Neuronal stem cell (in vitro differentiated cells): Measurements from ENCODE around the gene PARN.

Source experiments
- DNase-seq: peaks from one replicate; pipeline ENCODE4 v3.0.0-alpha.2; 2013; ENCODE audit warnings: low spot score
- H2AFZ ChIP-seq: one replicate; pipeline ENCODE4 v1.6.1; 2013; ENCODE audit warnings: mild to moderate bottlenecking, low read length, inconsistent platforms
- H2AK5ac ChIP-seq: 2 replicates; pipeline ENCODE4 v1.6.1; 2013; ENCODE audit warnings: low read depth, mild to moderate bottlenecking, inconsistent platforms, low read length, moderate library complexity, mixed read lengths
- H2BK120ac ChIP-seq: 2 replicates; pipeline ENCODE4 v1.6.1; 2013; ENCODE audit warnings: low read depth, mild to moderate bottlenecking, inconsistent platforms, low read length, moderate library complexity, mixed read lengths
- H2BK12ac ChIP-seq: one replicate; pipeline ENCODE4 v1.6.1; 2013; ENCODE audit warnings: low read length, inconsistent platforms
- H2BK15ac ChIP-seq: 2 replicates; pipeline ENCODE4 v1.6.1; 2013; ENCODE audit warnings: mild to moderate bottlenecking, low read length, inconsistent platforms, mixed read lengths
- H2BK5ac ChIP-seq: one replicate; pipeline ENCODE4 v1.6.1; 2013; ENCODE audit warnings: inconsistent platforms, mild to moderate bottlenecking, low read length, moderate library complexity
- H3K14ac ChIP-seq: one replicate; pipeline ENCODE4 v1.6.1; 2013; ENCODE audit warnings: low read length, inconsistent platforms
- H3K18ac ChIP-seq: 2 replicates; pipeline ENCODE4 v1.6.1; 2013; ENCODE audit warnings: low read length, inconsistent platforms
- H3K23ac ChIP-seq: 2 replicates; pipeline ENCODE4 v1.6.1; 2013; ENCODE audit warnings: low read depth, mild to moderate bottlenecking, mixed read lengths, low read length, inconsistent platforms; ENCODE audit not compliant: poor library complexity
- H3K27ac ChIP-seq: replicated peaks from 3 replicates; pipeline ENCODE4 v1.5.1; 2013; ENCODE audit warnings: low read length, inconsistent platforms
- H3K27me3 ChIP-seq, 3 experiments: 2 replicates each; pipeline ENCODE4 v1.6.1; 2013; ENCODE audit warnings: low read length in 3 of 3, mild to moderate bottlenecking in 2 of 3, inconsistent platforms in 1 of 3, low read depth in 1 of 3, mixed read lengths in 1 of 3, moderate library complexity in 1 of 3; ENCODE audit not compliant: control insufficient read depth in 3 of 3, insufficient read depth in 3 of 3
- H3K36me3 ChIP-seq, 2 donors: replicated peaks in 1 of 2; 2 replicates each; pipeline ENCODE4 v1.6.1; 2013; ENCODE audit warnings: low read length in 2 of 2; ENCODE audit not compliant: control insufficient read depth in 2 of 2, insufficient read depth in 2 of 2
- H3K4ac ChIP-seq: 2 replicates; pipeline ENCODE4 v1.6.1; 2013; ENCODE audit warnings: inconsistent platforms, mild to moderate bottlenecking, low read length, moderate library complexity
- H3K4me1 ChIP-seq, 2 donors: 1 replicate in 1 of 2; 2 replicates in 1 of 2; pipeline ENCODE4 v1.6.1; 2013; ENCODE audit warnings: low read length in 2 of 2, low read depth in 1 of 2; ENCODE audit not compliant: control insufficient read depth in 2 of 2, insufficient read depth in 1 of 2
- H3K4me2 ChIP-seq: one replicate; pipeline ENCODE4 v1.6.1; 2013; ENCODE audit warnings: mild to moderate bottlenecking, low read length, inconsistent platforms; ENCODE audit not compliant: insufficient read depth, poor library complexity, severe bottlenecking
- H3K4me3 ChIP-seq, 2 donors: 2 replicates each; pipeline ENCODE4 v1.5.1; 2013; ENCODE audit warnings: low read length in 2 of 2, mild to moderate bottlenecking in 2 of 2, inconsistent platforms in 1 of 2, moderate library complexity in 1 of 2
- H3K79me1 ChIP-seq: one replicate; pipeline ENCODE4 v1.6.1; 2013; ENCODE audit warnings: low read depth, mild to moderate bottlenecking, inconsistent platforms, low read length, moderate library complexity
- H3K9ac ChIP-seq: one replicate; pipeline ENCODE4 v1.6.1; 2013; ENCODE audit warnings: mild to moderate bottlenecking, low read depth, low read length, inconsistent platforms; ENCODE audit not compliant: poor library complexity
- H3K9me3 ChIP-seq, 2 donors: replicated peaks in 1 of 2; 2 replicates each; pipeline versions ENCODE3 to v1.6.1; 2013; ENCODE audit warnings: low read length in 2 of 2, mild to moderate bottlenecking in 2 of 2, inconsistent platforms in 1 of 2, low read depth in 1 of 2, mixed read lengths in 1 of 2, moderate library complexity in 1 of 2; ENCODE audit not compliant: control insufficient read depth in 2 of 2, insufficient read depth in 1 of 2
- H4K8ac ChIP-seq: one replicate; pipeline ENCODE4 v1.6.1; 2013; ENCODE audit warnings: low read depth, mild to moderate bottlenecking, inconsistent platforms, low read length, moderate library complexity
- H4K91ac ChIP-seq: one replicate; pipeline ENCODE4 v1.6.1; 2013; ENCODE audit warnings: low read length, low read depth, mild to moderate bottlenecking, inconsistent platforms; ENCODE audit not compliant: poor library complexity
- WGBS, 2 donors: extraction: QIAGEN DNeasy Blood & Tissue Kit; methylation state at CpG; one replicate each; pipeline ENCODE4 v1.1.7; 2013; ENCODE audit warnings: missing lambda C conversion rate in 2 of 2, mixed read lengths in 1 of 2; ENCODE audit not compliant: insufficient read length in 2 of 2, insufficient replicate concordance in 1 of 2; ENCODE audit errors: extremely low coverage in 2 of 2; 5-methylcytosine and 5-hydroxymethylcytosine counted together

PARN gene

DNA sequence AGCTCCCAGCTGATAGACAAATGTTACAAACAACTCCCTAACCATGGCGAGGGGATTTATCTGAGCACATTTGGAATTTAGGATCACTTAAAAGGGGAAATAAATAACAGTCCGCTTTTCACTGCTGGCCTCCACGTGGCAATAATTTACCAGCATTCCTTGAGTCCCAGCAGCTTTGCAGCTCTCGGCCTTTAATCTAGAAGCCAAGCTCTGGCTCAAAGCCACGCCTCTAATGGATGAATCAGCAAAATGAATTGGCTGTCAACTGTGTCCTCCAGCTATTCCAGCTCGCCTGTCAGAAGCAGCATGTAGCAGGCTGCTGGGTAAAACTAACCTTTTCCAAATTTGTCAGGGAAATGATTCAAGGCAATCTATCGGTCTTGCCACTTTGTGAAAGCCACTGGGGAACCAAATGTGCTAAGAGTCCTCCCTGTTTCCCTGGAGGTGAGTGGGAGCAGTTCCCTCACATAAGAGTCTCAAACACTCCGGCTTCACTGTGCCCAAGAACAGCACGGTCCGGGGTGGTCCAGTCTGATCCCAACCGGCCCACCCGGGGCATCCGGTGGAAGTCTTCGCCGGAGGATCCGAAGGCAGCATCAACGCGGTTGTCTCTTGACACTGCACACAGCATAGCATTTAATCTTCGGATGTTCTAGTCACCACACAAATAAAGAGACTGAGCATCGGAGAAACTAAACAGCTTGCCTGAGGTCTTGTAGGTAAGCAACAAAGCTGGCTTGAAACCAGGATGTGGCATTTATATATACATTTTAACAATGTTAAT lies 143.3 kb downstream of the PARN start:
- Histone ChIP-seq H4K8ac (no peak overlapping the region), H3K36me3 (peaks cover 4 to 8% of the 10 kb centered on the region in 2 donors), H2BK12ac (no peak overlapping the region), H3K4me1 (peaks cover 5 to 8% of the 10 kb centered on the region in 2 donors), H3K18ac (no peak overlapping the region), H2AFZ (no peak overlapping the region), H4K91ac (no peak overlapping the region), H3K27me3 (no peaks in the 10 kb centered on the region), H2BK120ac (no peak overlapping the region), H2AK5ac (no peak overlapping the region), H3K4me3 (no peak overlapping the region), H3K14ac (no peak overlapping the region), H3K9ac (no peak overlapping the region), H2BK5ac (no peak overlapping the region), H3K9me3 (peaks cover 2 to 3% of the 10 kb centered on the region in 2 donors), H3K4ac (no peak overlapping the region), H3K23ac (no peak overlapping the region), H2BK15ac (no peak overlapping the region), H3K27ac (no peak overlapping the region), H3K4me2 (no peak overlapping the region), H3K79me1 (no peaks in the 10 kb centered on the region)
- WGBS, 2 donors: no CpG with 5 or more reads among the region's 20 CpGs
- DNase-seq: no peak

DNA sequence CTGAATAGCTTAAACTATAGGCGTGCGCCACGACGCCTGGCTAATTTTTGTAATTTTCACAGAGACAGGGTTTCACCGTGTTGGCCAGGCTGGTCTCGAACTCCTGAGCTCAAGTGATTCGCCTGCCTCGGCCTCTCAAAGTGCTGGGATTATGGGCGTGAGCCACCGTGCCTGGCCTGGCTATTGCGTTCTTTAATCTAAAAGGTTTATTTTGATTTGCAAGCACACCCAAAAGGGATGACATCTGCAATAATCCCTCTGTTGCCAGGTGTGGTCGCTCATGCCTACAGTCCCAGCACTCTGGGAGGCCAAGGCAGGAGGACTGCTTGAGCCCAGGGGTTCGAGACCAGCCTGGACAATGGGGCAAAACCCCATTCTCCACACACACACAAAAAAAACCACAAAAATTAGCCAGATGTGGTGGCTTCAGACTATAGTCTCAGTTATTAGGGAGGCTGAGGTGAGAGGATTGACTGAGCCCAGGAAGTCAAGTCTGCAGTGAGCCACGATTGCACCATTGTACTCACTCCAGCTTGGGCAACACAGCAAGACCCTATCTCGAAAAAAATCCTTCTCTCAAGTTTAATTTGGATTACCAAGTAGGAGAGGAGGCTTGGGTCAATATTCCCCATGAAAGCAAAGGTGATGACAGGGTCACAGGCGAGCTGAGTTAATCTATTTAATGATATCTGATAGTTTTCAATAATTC lies 144.1 kb downstream of the PARN start:
- Histone ChIP-seq H3K27ac (no peak overlapping the region), H3K9ac (no peak overlapping the region), H4K8ac (no peak overlapping the region), H2AFZ (no peak overlapping the region), H2BK12ac (no peak overlapping the region), H2BK120ac (no peak overlapping the region), H2BK5ac (no peak overlapping the region), H2BK15ac (no peak overlapping the region), H3K36me3 (peaks cover 5 to 15% of the 10 kb centered on the region in 2 donors), H3K4me2 (no peak overlapping the region), H3K4me3 (no peak overlapping the region), H3K9me3 (peaks cover 2 to 8% of the 10 kb centered on the region in 2 donors), H3K4ac (no peak overlapping the region), H3K79me1 (no peaks in the 10 kb centered on the region), H3K4me1 (peaks cover 5 to 8% of the 10 kb centered on the region in 2 donors), H2AK5ac (no peak overlapping the region), H3K23ac (no peak overlapping the region), H3K27me3 (no peaks in the 10 kb centered on the region), H4K91ac (no peak overlapping the region), H3K18ac (no peak overlapping the region), H3K14ac (no peak overlapping the region)
- no peak for DNase-seq
- WGBS, 2 donors: no CpG with 5 or more reads among the region's 16 CpGs

DNA sequence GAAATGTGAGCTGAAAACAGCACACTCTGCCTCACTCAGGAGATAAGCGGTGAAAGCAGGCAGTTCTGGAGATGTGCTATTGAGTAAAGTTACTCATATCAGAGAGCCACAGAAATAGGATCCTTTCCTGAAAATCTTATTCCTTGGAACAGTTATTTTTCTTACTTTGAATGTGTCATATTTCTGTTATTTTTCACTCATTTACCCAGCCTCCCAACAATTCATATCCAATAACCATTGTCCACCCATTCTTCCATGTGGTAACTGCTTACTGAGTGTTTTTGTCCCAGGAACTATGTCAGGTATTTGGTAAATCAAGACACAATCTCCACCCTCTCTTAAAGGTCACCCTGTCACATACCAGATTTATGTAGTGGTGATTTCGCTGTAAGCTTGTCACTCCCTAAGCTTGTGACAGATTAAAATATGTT lies 144.9 kb downstream of the PARN start:
- no peak overlapping the region for H3K4ac ChIP-seq
- no CpG with 5 or more reads among the region's 2 CpGs for WGBS, 2 donors
- no peak overlapping the region for H3K18ac ChIP-seq
- no peak overlapping the region for H2BK15ac ChIP-seq
- H3K23ac ChIP-seq: no peak overlapping the region
- H2BK5ac ChIP-seq: no peak overlapping the region
- H2BK120ac ChIP-seq: no peak overlapping the region
- no peak overlapping the region for H2AK5ac ChIP-seq
- H3K27ac ChIP-seq: no peak overlapping the region
- H3K4me3 ChIP-seq: no peak overlapping the region
- H3K9ac ChIP-seq: no peak overlapping the region
- no peaks in the 10 kb centered on the region for H3K79me1 ChIP-seq
- no peak overlapping the region for H4K91ac ChIP-seq
- peaks cover 5 to 8% of the 10 kb centered on the region in 2 donors for H3K4me1 ChIP-seq
- peaks cover 0 to 16% of the 10 kb centered on the region in 2 donors for H3K9me3 ChIP-seq
- no peak overlapping the region for H2AFZ ChIP-seq
- H3K27me3 ChIP-seq: no peaks in the 10 kb centered on the region
- peaks cover 5 to 22% of the 10 kb centered on the region in 2 donors for H3K36me3 ChIP-seq
- H2BK12ac ChIP-seq: no peak overlapping the region
- no peak overlapping the region for H4K8ac ChIP-seq
- H3K14ac ChIP-seq: no peak overlapping the region
- no peak overlapping the region for H3K4me2 ChIP-seq
- no peak for DNase-seq

DNA sequence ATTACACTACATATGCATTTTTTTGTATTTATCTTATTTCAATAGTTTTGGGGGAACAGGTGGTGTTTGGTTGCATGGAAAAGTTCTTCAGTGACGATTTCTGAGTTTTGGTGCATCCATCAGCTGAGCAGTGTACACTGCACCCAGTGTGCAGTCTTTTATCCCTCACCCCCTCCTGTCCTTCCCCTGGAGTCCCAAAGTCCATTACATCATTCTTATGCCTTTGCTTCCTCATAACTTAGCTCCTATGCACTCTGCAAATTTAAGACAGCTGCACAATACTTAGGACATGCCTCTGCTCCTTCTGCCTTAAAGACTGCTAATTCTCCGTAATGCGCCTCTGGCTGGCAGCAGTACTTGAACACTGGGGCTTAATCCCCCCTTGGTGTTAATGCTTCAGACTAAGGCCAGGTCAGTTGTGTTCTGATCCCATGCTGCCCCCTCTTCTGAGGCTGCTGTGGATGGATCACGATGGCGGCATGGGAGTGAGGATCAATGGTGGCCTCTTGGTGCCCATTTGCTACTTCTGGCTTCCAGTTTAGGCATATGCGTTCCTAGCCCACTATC lies 146.2 kb downstream of the PARN start:
- no peak overlapping the region for H3K18ac ChIP-seq
- H2AFZ ChIP-seq: no peak overlapping the region
- H3K14ac ChIP-seq: no peak overlapping the region
- H3K4me3 ChIP-seq: no peak overlapping the region
- no peak overlapping the region for H3K27ac ChIP-seq
- peaks cover 5 to 8% of the 10 kb centered on the region in 2 donors for H3K4me1 ChIP-seq
- no peak overlapping the region for H3K4ac ChIP-seq
- no peak overlapping the region for H2BK120ac ChIP-seq
- no peaks in the 10 kb centered on the region for H3K27me3 ChIP-seq
- no peak overlapping the region for H2BK15ac ChIP-seq
- H2AK5ac ChIP-seq: no peak overlapping the region
- no peak for DNase-seq
- H3K79me1 ChIP-seq: no peaks in the 10 kb centered on the region
- WGBS, 2 donors: no CpG with 5 or more reads among the region's 6 CpGs
- H4K91ac ChIP-seq: no peak overlapping the region
- H3K9ac ChIP-seq: no peak overlapping the region
- peaks cover 5 to 29% of the 10 kb centered on the region in 2 donors for H3K36me3 ChIP-seq
- H3K4me2 ChIP-seq: no peak overlapping the region
- no peak overlapping the region for H2BK12ac ChIP-seq
- no peak overlapping the region for H2BK5ac ChIP-seq
- peaks cover 0 to 25% of the 10 kb centered on the region in 2 donors for H3K9me3 ChIP-seq
- no peak overlapping the region for H3K23ac ChIP-seq
- no peak overlapping the region for H4K8ac ChIP-seq
